ENCODE results near the gene DHFR2.
"Not testable (repeated sequence)": the region's sequence is repeated elsewhere in the genome, so short reads cannot be mapped to it uniquely, and the experiment has no call there.

Gene DHFR2

DNA sequence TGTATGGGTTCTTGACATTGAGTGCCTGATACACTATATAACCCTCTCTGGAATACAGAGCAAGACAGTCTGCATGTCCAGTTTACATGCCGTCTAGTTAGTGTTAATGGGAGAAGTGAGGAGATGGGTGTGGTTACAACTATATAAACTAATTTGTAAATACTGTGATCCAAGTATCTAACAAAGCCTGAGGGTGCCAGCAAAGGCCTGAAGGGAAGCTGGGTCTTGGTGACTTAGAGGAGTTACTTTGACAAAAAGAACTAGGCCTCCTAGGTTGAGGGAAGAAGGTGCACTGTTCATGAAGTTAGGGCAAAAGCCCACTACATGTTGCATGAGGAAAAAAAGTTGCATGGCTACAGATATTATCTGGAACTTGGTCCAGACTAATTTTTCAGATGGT lies 2.4 kb upstream of the DHFR2 start:
- DNase-seq = no peak

DNA sequence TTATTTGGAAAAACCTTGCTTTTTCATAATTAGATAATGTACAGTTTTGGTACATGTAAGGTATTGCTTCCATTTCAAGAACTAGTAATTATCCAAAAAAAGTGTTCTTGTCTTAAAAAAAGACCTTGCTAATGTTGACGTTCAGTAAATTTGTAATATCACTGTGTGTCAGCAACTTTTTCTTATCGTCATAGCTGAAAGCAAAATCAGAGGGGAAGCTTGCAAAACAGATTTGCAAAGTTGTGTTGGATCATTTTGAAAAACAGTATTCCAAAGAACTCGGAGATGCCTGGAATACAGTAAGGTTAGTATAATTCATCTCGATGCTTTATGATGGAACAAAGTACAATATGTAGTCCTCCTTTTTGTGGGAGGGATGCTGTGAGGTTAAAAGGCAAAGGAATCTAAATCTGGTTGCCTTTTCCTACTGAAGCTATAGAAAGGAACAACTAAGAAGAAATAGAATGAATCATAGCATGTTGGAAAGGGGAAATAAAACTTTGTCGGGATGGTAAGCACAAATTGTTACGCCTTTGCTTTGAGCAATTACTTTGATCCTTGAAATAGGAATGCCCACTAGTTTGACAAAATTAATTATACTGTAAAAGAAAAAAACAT lies 1.6 kb upstream of the DHFR2 start:
- DNase-seq = no peak

DNA sequence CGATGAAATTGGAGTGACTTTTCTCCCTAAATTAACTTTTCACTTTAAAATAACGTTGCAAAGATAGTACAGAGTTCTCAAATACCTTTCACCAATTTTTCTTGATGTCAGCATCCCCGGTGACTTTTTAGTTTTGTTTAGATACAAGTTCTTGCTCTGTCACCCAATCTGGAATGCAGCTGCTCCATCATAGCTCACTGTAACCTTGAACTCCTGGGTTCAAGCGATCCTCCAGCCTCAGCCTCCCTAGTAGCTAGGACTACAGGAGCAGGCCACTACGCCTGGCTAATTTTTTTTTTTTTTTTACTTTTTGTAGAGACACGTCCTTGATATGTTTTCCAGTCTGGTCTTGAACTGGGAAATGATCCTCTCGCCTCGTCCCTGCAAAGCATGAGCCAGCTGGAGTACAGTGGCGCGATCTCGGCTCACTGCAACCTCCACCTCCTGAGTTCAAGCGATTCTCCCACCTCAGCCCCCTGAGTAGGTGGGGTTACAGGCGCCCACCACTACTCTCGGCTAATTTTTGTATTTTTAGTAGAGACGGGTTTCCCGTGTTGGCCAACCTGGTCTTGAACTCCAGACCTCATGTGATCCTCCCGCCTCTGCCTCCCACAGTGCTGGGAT lies 892 bp upstream of the DHFR2 start:
- DNase-seq = no peak

- no peak for DNase-seq
These were observed 1.4 kb downstream of the DHFR2 start for GRCh38 chr3:94061297-94061696.

DNA sequence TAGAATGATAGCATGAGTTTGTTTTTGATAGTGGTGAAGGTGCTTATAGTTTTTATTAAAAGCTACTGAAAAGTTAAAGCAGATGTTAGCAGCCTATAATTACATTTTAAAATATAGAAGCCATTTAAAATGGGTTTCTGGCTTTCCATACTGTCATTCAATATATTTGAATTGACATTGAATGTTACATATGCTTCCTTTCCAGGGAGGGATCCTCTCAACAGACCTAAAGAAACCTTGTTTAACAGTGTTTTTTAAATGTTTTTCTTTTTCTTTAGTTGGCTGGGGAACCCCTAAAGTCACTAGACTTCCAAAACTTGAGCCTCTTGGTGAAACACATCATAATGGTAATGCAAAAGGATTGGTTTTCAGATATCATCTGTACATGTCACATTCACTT lies 12.2 kb downstream of the DHFR2 start:
- no peak for DNase-seq

DNA sequence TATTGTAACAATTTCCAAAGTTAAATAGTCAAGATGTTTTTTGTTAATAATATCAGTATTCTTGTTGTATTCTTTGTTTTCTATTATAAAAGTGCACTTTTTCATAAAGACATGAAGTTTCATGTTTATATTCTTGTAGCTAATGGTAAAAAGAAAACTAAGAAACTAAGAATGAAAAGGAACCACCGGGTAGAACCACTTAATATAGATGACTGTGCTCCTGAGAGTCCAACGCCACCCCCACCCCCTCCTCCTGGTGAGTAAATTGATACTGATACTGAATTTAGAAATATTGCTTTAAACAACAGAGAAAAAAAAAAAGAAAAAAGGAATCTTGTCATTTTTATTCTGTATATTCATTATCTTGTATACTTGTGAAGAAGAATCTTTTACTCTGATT lies 13.4 kb downstream of the DHFR2 start:
- DNase-seq = no peak

- DNase-seq = no peak
These were observed 16.2 kb downstream of the DHFR2 start for GRCh38 chr3:94046533-94046932.

- not testable (repeated sequence) for DNase-seq
These were observed 18.4 kb downstream of the DHFR2 start for GRCh38 chr3:94044100-94044936.

- no peak for DNase-seq
These were observed 19.4 kb downstream of the DHFR2 start for GRCh38 chr3:94043285-94043684.

DNA sequence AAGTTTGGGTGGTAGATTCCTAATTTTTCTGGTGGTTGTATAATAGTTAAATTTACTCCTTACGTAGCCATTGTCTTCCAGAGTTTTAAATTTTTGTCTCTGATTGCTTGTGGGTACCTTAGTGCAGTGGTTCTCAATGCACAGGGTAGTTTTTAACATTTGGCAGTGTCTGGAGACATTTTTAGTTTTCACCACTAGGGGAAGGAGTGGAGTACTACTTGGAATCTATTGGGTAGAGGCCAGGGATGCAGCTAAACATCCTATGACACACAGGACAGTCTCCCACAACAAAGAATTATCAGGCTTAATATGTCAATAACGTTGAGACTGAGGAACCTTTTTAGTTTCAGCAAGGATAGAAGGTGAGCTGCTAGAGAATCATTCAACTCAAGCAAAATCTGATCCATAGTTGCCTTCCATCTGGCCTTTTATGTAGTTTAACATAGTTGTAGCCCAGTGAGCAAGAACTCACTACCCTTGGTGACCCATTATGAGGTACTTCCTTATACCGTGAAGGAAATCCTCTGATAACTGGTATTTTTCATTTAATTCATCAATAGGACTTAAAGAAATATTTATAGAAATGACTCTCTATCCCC lies 25.7 kb downstream of the DHFR2 start:
- DNase-seq = no peak

DNA sequence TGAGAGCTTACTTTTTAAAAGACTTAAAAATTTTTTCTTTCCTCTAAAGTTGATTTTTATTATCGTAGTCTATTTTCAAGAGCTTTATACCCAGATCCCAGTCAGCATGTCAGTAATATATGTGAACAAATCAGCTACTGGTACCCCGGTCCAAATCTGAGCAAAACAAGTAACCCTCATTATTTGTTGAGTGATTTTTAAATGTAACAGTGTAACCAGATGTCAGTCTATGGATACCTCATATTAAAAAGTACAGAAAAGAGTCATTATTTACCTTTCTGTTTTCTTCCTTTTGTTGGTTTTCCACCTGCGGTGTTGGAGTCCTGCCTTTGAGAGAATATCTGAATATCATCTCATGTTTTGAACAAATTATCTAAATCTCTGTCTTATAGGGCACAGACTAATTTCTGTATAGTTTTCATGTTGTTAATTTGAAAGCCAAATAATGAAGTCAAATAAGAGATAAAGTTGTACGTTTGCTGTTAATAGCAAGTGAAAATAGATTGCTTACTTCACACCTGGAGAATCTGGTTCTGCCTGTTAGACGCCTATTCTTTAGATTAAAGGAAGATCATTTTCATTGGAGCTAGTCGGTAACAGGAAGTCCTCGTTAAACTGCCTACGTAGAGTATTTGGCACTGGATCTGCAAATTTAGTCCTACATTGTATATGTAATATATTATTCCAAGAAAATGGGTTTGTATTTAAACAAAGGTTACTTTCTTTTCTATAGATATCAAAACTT lies 34.5 kb downstream of the DHFR2 start, which contains the start of gene STX19:
Gene STX19, minus strand, starts transcription at position 505 of the 745 bp plus-strand sequence. CDS start 13,328 bp downstream, outside the sequence.
- DNase-seq = no peak

GRCh38 chr3:94026623-94027022 lies 36.1 kb downstream of the DHFR2 start:
- no peak for DNase-seq

GRCh38 chr3:94024385-94024784 lies 38.3 kb downstream of the DHFR2 start:
- no peak for DNase-seq

DNA sequence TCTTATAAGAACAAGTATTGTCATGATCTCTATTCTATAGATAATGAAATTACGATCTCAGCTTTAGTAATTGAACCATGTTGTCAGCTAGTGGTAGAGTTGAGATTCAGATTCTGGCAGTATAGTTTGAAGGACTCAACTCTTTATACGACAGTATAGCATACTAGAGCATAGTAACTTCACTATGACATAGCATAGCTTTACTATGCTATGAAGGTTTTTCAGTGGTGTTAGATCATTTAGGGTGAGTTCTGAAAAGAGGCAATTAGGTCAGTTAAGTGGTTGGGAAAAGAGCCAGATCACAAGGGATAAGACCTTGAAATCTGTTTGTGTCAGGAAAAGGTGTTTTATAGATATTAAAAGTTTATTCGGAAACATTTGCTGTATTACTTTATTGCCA lies 42.4 kb downstream of the DHFR2 start:
- DNase-seq = no peak

DNA sequence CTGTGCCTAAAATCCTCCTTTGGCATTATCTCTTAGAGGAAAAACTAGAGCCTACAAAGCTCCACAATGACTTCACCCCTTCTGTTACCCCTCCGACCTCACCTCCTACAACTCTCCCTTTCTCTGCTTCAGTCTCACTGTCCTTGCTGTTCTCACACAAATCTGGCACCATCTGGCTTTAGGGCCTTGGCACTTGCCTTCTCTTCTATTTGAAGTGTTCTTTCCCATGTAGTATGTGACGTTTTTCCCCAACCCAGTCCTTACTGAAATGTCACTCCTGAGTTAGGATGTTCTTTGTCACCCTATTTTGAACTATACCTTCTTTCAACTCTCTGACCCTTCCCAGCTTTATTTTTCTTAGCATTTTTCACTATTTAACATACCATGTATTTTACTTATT lies 43.1 kb downstream of the DHFR2 start:
- no peak for DNase-seq

GRCh38 chr3:94015025-94015424 lies 47.7 kb downstream of the DHFR2 start:
- DNase-seq = no peak

DNA sequence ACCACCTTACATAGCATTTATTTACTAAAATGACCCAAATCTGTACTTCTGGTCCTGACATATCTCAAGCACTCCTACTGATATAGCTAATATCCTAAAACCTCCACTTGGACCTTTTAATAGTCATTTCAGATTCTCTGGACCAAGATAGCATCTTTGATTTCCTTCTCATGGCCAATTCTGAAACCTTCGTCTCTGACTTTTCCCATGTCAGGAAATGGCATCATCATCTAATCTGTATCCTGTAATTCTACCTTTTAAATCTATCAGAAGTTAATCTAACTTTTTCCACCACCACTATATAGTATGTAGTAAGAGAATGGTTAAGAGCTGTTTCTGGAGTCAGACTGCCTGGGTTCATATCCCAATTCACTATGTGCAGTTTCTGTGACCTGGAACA lies 50.5 kb downstream of the DHFR2 start:
- DNase-seq = no peak

GRCh38 chr3:94011233-94011711 lies 51.4 kb downstream of the DHFR2 start:
- DNase-seq = no peak

GRCh38 chr3:94009608-94010007 lies 53.1 kb downstream of the DHFR2 start:
- no peak for DNase-seq

DNA sequence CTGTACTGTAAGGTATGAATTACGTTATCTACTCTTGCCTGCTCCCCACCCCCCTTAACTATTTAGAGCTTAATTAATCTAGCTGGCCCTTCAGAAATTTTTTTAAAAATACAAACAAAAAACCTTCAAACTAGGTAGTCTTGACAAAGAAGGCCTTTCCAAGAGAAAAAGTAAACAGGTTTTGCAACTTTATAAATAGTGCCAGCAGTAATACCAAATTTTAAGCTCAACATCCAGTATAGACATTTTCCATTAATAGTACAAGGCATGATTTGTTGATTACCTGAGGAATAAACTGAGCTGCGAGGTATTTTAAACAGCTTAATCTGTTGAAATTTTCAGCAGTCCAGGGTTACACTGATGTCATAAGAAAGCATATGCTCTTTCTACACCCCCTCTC lies 54.5 kb downstream of the DHFR2 start:
- DNase-seq = no peak
